Panc1 (cell line): ENCODE measurements around the gene CHD6. TPM values are rescaled to one million over a fixed set of nuclear protein-coding genes. Genes with fewer than 3 reads are reported as not detected.

Experiments
- ATAC-seq: fragments of 200-7000 bp; cut with Tn5 transposase; 2 replicates; pipeline ENCODE4 v1.9.1; 2020; ENCODE audit warnings: mild to moderate bottlenecking, moderate library complexity
- BruUV-seq: library from RNA; stranded (reverse); fragments of 400-500 nt; replicated peaks from 2 replicates; lab custom pipeline; 2021; lab: Mats Ljungman, UMichigan
- CTCF ChIA-PET: fragments of 300-600 bp; sonication (Branson Sonifier 250); formaldehyde crosslinking; loops from one replicate; lab custom pipeline; 2022; ENCODE audit warnings: antibody characterized with exemption; lab: Charles Lee
- POLR2A ChIA-PET: fragments of 300-600 bp; sonication (Branson Sonifier 250); formaldehyde crosslinking; loops from one replicate; lab custom pipeline; 2022; ENCODE audit warnings: antibody characterized with exemption; lab: Charles Lee
- DNase-seq: peaks from one replicate; pipeline ENCODE4 v3.0.0-alpha.2; 2010; ENCODE audit warnings: low read depth, low spot score
- H3K27ac ChIP-seq: 2 replicates; pipeline ENCODE4 v1.5.1; 2011; ENCODE audit warnings: mild to moderate bottlenecking, low read length, inconsistent platforms
- H3K27me3 ChIP-seq: fragments of 200-500 bp; sonication (Bioruptor generic); 2 replicates; pipeline ENCODE4 v1.6.0; 2014; ENCODE audit warnings: low read length, inconsistent platforms; ENCODE audit not compliant: control insufficient read depth, insufficient read depth
- H3K36me3 ChIP-seq: fragments of 200-500 bp; sonication (Bioruptor generic); 2 replicates; pipeline ENCODE4 v1.5.1; 2014; ENCODE audit warnings: inconsistent platforms, mild to moderate bottlenecking, low read length, moderate library complexity; ENCODE audit not compliant: control insufficient read depth, insufficient read depth
- H3K4me1 ChIP-seq: 2 replicates; pipeline ENCODE4 v1.5.1; 2011; ENCODE audit warnings: inconsistent platforms, mild to moderate bottlenecking, low read length, moderate library complexity; ENCODE audit not compliant: control insufficient read depth, insufficient read depth
- H3K4me3 ChIP-seq, 2 experiments: 2 replicates each; pipeline ENCODE4 v1.5.1; 2011 to 2012; ENCODE audit warnings: low read depth in 2 of 2, low read length in 2 of 2, mild to moderate bottlenecking in 2 of 2, inconsistent platforms in 1 of 2, moderate library complexity in 1 of 2
- H3K9me3 ChIP-seq: fragments of 200-500 bp; sonication (Bioruptor generic); 2 replicates; pipeline ENCODE4 v1.5.1; 2014; ENCODE audit warnings: low read depth, mild to moderate bottlenecking, inconsistent platforms, low read length, moderate library complexity; ENCODE audit not compliant: control insufficient read depth, insufficient read depth
- CTCF ChIP-seq: fragments of 450-650 bp; IDR thresholded peaks from 2 replicates; pipeline ENCODE4 v1.5.1; 2017; ENCODE audit warnings: mild to moderate bottlenecking
- POLR2AphosphoS5 ChIP-seq: IDR thresholded peaks from 2 replicates; pipeline ENCODE4 v1.6.1; 2012; ENCODE audit warnings: mild to moderate bottlenecking, low read depth, low read length, moderate library complexity
- SIN3A ChIP-seq: IDR thresholded peaks from 2 replicates; pipeline ENCODE4 v1.6.1; 2012; ENCODE audit warnings: low read depth, mild to moderate bottlenecking, low read length, moderate library complexity, borderline replicate concordance; ENCODE audit not compliant: insufficient read depth
- TCF7L2 ChIP-seq: IDR thresholded peaks from 2 replicates; pipeline ENCODE4 v1.6.1; 2011; ENCODE audit warnings: mild to moderate bottlenecking, low read depth, low read length, inconsistent platforms
- in situ Hi-C: cut with HindIII; loops from 2 replicates; pipeline ENCODE4 v1.10.0; 2016; ENCODE audit warnings: low sequenced_read_pairs, low pct_unique_long_range_greater_than_20kb
- intact Hi-C: fragments of 100-400 bp; cut with micrococcal nuclease; formaldehyde crosslinking; loops from one replicate; pipeline ENCODE4 v1.10.0; 2022; ENCODE audit not compliant: unreplicated experiment
- total RNA-seq: library from RNA; stranded (reverse); gene quantifications from one replicate; pipeline ENCODE4 v1.2.1, GENCODE V29; 2021; ENCODE audit not compliant: unreplicated experiment
- TF ChIP-seq, protein P1 (sequence below), 2 experiments: IDR thresholded peaks; 2 replicates each; pipeline ENCODE4 v1.6.1; 2011 to 2012; ENCODE audit warnings: low read depth in 2 of 2, control low read depth in 1 of 2, low read length in 1 of 2, mild to moderate bottlenecking in 1 of 2, moderate library complexity in 1 of 2; ENCODE audit not compliant: insufficient read depth in 1 of 2

The CHD6 gene
- total RNA-seq, 1 experiment from 2014 or later: 21.3 TPM

GRCh38 chr20:41356951-41357350, 261.2 kb downstream of the CHD6 start:
- POLR2A ChIA-PET: no interaction called here
- no peak for ATAC-seq
- Histone ChIP-seq H3K27ac (no peak overlapping the region), H3K27me3 (no peaks in the 10 kb centered on the region), H3K36me3 (no peaks in the 10 kb centered on the region), H3K4me3 (no peak overlapping the region), H3K9me3 (no peaks in the 10 kb centered on the region), H3K4me1 (no peaks in the 10 kb centered on the region)
- in situ Hi-C loops: no loop called here
- no peak for DNase-seq
- intact Hi-C loops: no loop called here
- TF ChIP-seq SIN3A (no peak), CTCF (no peak), TCF7L2 (no peak), POLR2AphosphoS5 (no peak)
- TF ChIP-seq, protein P1, sequence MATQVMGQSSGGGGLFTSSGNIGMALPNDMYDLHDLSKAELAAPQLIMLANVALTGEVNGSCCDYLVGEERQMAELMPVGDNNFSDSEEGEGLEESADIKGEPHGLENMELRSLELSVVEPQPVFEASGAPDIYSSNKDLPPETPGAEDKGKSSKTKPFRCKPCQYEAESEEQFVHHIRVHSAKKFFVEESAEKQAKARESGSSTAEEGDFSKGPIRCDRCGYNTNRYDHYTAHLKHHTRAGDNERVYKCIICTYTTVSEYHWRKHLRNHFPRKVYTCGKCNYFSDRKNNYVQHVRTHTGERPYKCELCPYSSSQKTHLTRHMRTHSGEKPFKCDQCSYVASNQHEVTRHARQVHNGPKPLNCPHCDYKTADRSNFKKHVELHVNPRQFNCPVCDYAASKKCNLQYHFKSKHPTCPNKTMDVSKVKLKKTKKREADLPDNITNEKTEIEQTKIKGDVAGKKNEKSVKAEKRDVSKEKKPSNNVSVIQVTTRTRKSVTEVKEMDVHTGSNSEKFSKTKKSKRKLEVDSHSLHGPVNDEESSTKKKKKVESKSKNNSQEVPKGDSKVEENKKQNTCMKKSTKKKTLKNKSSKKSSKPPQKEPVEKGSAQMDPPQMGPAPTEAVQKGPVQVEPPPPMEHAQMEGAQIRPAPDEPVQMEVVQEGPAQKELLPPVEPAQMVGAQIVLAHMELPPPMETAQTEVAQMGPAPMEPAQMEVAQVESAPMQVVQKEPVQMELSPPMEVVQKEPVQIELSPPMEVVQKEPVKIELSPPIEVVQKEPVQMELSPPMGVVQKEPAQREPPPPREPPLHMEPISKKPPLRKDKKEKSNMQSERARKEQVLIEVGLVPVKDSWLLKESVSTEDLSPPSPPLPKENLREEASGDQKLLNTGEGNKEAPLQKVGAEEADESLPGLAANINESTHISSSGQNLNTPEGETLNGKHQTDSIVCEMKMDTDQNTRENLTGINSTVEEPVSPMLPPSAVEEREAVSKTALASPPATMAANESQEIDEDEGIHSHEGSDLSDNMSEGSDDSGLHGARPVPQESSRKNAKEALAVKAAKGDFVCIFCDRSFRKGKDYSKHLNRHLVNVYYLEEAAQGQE (IDR thresholded peaks at IDR 0.05; ENCODE audit: insufficient read depth in 1 of 2, low read depth in 2 of 2, low read length in 1 of 2): no peak
- CTCF ChIA-PET: interaction anchor here (0.8 kb wide), 1 partner anchor 16 kb away, joined by 3 read pairs; the partner anchor contains the start of gene LPIN3
- no TSS peak for BruUV-seq

DNA sequence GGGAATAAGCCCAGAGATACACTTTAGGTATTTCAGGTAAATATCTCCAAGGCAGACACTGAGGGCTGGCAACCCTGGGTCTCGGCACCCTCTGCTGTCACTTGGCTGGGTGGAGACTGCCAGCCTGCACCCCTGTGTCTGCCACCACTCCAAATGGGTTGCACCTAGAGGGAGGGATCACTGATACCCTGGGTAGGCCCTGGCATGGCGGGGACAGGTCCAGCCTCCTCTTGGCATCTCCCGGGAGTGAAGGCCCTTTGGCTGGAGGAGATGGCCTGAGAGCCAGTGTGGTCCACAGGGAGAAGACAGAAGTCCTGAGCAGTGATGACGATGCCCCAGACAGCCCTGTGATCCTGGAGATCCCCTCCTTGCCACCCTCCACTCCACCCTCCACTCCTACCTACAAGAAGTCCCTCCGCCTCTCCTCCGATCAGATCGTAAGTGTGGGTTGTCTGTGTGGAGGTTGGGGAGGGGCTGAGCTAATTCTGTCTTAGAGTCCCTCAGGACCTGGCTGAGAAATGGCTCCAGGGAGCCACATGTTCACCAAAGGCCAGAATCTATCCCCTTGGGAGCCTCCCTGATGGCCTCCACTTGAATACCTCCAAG, 262.5 kb downstream of the CHD6 start:
- ATAC-seq (no peak), DNase-seq (no peak)
- Histone ChIP-seq H3K36me3 (no peaks in the 10 kb centered on the region), H3K4me1 (no peaks in the 10 kb centered on the region), H3K9me3 (no peaks in the 10 kb centered on the region), H3K27me3 (no peaks in the 10 kb centered on the region), H3K4me3 (no peak overlapping the region), H3K27ac (no peak overlapping the region)
- ChIA-PET POLR2A (no interaction called here), CTCF (no interaction called here)
- TF ChIP-seq, protein P1 (IDR thresholded peaks at IDR 0.05; ENCODE audit: insufficient read depth in 1 of 2, low read depth in 2 of 2, low read length in 1 of 2): no peak
- TF ChIP-seq SIN3A (no peak), TCF7L2 (no peak), POLR2AphosphoS5 (no peak), CTCF (no peak)
- intact Hi-C loops: no loop called here
- BruUV-seq: no TSS peak
- in situ Hi-C loops: no loop called here
